ENCODE data around the gene RAC2. TPM values are rescaled to one million over a fixed set of nuclear protein-coding genes. Genes with fewer than 3 reads are reported as not detected.
A peak's percentile ranks its signal among the peaks of the same experiment; 100 is the strongest.

Gene RAC2
- total and polyA plus RNA-seq, 12 donors = 2.8 to 17.9 (median 10.6) TPM

GRCh38 chr22:37229012-37229804 is 14.9 kb downstream of the RAC2 start:
- peak; percentile 75 to 86 (median 78) for DNase-seq
- Histone ChIP-seq H3K4me3 (no peak overlapping the region), H3K27ac (peak overlapping the region in 2 of 5 donors; percentile 47 to 63), H3K4me1 (replicated peaks in 1 of 2) (peaks cover 14 to 25% of the 10 kb centered on the region in 2 donors), H3K36me3 (replicated peaks in 1 of 2) (no peaks in the 10 kb centered on the region), H3K27me3 (no peaks in the 10 kb centered on the region), H3K9me3 (replicated peaks in 1 of 3) (no peaks in the 10 kb centered on the region)
- TF ChIP-seq POLR2A (IDR thresholded peaks at IDR 0.05) (no peak), CTCF (IDR thresholded peaks at IDR 0.05) (no peak)
- intact Hi-C loops (cut with DNase I) = no loop called here
- WGBS, 4 donors = 54 to 73% (median 65%) methylated on average over 3 to 7 of the region's 7 CpGs

GRCh38 chr22:37228106-37229011 is 15.7 kb downstream of the RAC2 start:
- intact Hi-C loops (cut with DNase I) = no loop called here
- Histone ChIP-seq H3K4me1 (replicated peaks in 1 of 2) (peaks cover 14 to 20% of the 10 kb centered on the region in 2 donors), H3K36me3 (replicated peaks in 1 of 2) (no peaks in the 10 kb centered on the region), H3K27me3 (no peaks in the 10 kb centered on the region), H3K9me3 (replicated peaks in 1 of 3) (no peaks in the 10 kb centered on the region), H3K27ac (peak overlapping the region in 1 of 5 donors; percentile 63), H3K4me3 (no peak overlapping the region)
- TF ChIP-seq POLR2A (IDR thresholded peaks at IDR 0.05) (no peak), CTCF (IDR thresholded peaks at IDR 0.05) (no peak)
- DNase-seq = peak in 3 of 7 donors; percentile 34 to 58 (median 35)
- 63 to 69% (median 68%) methylated on average over 16 to 20 of the region's 20 CpGs for WGBS, 4 donors

GRCh38 chr22:37226514-37226913 is 17.6 kb downstream of the RAC2 start:
- DNase-seq = no peak

More at GRCh38 chr22:37226514-37226913, 17.6 kb downstream of the RAC2 start:
- intact Hi-C loops (cut with DNase I) = no loop called here
- H3K27ac ChIP-seq = no peak overlapping the region
- TF ChIP-seq POLR2A (IDR thresholded peaks at IDR 0.05) (no peak), CTCF (IDR thresholded peaks at IDR 0.05) (no peak)
- no peaks in the 10 kb centered on the region for H3K27me3 ChIP-seq
- 75 to 100% (median 93%) methylated on average over 1 to 14 of the region's 14 CpGs for WGBS, 4 donors
- no peak overlapping the region for H3K4me3 ChIP-seq
- H3K4me1 ChIP-seq (replicated peaks in 1 of 2) = peaks cover 14 to 20% of the 10 kb centered on the region in 2 donors
- no peaks in the 10 kb centered on the region for H3K9me3 ChIP-seq (replicated peaks in 1 of 3)
- no peaks in the 10 kb centered on the region for H3K36me3 ChIP-seq (replicated peaks in 1 of 2)

Measured in adrenal gland (tissue), 12 donors.